HEK293 (cell line): ENCODE results near the gene CDCA4.
A peak's percentile ranks its signal among the peaks of the same experiment; 100 is the strongest.

Experiments used
- CTCF ChIA-PET: fragments of 350-600 bp; formaldehyde crosslinking; extraction: SDS; loops from one replicate; lab custom pipeline; 2021; ENCODE audit warnings: antibody characterized with exemption; lab: Yijun Ruan, JAX
- POLR2A ChIA-PET: fragments of 300-600 bp; formaldehyde crosslinking; extraction: SDS; loops from one replicate; lab custom pipeline; 2020; ENCODE audit warnings: antibody characterized with exemption, inconsistent platforms; lab: Yijun Ruan, JAX
- H3K27ac ChIP-seq: fragments of 200-500 bp; sonication (Bioruptor generic); 2 replicates; pipeline ENCODE4 v1.5.1; 2014; ENCODE audit warnings: low read depth, low read length, control low read depth, inconsistent platforms; ENCODE audit errors: extremely low read depth
- H3K36me3 ChIP-seq, 2 experiments: fragments of 200-500 bp in 1 of 2; sonication (Bioruptor generic) in 1 of 2; 1 replicate in 1 of 2; 2 replicates in 1 of 2; pipeline ENCODE4 v1.5.1; 2014 to 2017; ENCODE audit warnings: inconsistent platforms in 2 of 2, low read length in 2 of 2; ENCODE audit not compliant: control insufficient read depth in 2 of 2, insufficient read depth in 1 of 2
- H3K4me1 ChIP-seq: fragments of 200-500 bp; sonication (Bioruptor generic); 2 replicates; pipeline ENCODE4 v1.5.1; 2014; ENCODE audit warnings: mild to moderate bottlenecking, low read length, inconsistent platforms; ENCODE audit not compliant: control insufficient read depth, insufficient read depth
- H3K4me3 ChIP-seq: 2 replicates; pipeline ENCODE4 v1.5.1; 2011; ENCODE audit warnings: low read depth, mild to moderate bottlenecking, control low read depth, low read length, moderate library complexity
- H3K9me3 ChIP-seq: fragments of 200-500 bp; sonication (Bioruptor generic); 2 replicates; pipeline ENCODE4 v1.5.1; 2014; ENCODE audit warnings: low read depth, low read length, inconsistent platforms; ENCODE audit not compliant: control insufficient read depth, insufficient read depth
- BCL11B ChIP-seq: fragments of 450-650 bp; formaldehyde crosslinking; IDR thresholded peaks from 2 replicates; pipeline ENCODE4 v1.5.1; 2016; ENCODE audit warnings: low read depth, missing biosample characterization, missing genetic modification characterization
- ZFHX2 ChIP-seq: fragments of 450-650 bp; formaldehyde crosslinking; conservative IDR thresholded peaks from 2 replicates; pipeline ENCODE4 v1.5.1; 2016; ENCODE audit warnings: missing biosample characterization, missing genetic modification characterization
- ZNF169 ChIP-seq: fragments of 450-650 bp; formaldehyde crosslinking; IDR thresholded peaks from 2 replicates; pipeline ENCODE4 v1.5.1; 2016; ENCODE audit warnings: missing biosample characterization, missing genetic modification characterization
- ZNF221 ChIP-seq: fragments of 450-650 bp; formaldehyde crosslinking; IDR thresholded peaks from 2 replicates; pipeline ENCODE4 v1.5.1; 2017; ENCODE audit warnings: missing biosample characterization, missing genetic modification characterization, borderline replicate concordance
- ZNF280C ChIP-seq: fragments of 450-650 bp; formaldehyde crosslinking; IDR thresholded peaks from 2 replicates; pipeline ENCODE4 v1.5.1; 2016; ENCODE audit warnings: missing biosample characterization, missing genetic modification characterization
- ZNF335 ChIP-seq: fragments of 450-650 bp; formaldehyde crosslinking; conservative IDR thresholded peaks from 2 replicates; pipeline ENCODE4 v1.5.1; 2016; ENCODE audit warnings: missing biosample characterization, missing genetic modification characterization
- ZNF514 ChIP-seq: fragments of 450-650 bp; formaldehyde crosslinking; IDR thresholded peaks from 2 replicates; pipeline ENCODE4 v1.5.1; 2016; ENCODE audit warnings: missing biosample characterization, missing genetic modification characterization
- ZNF558 ChIP-seq: fragments of 450-650 bp; formaldehyde crosslinking; IDR thresholded peaks from 2 replicates; pipeline ENCODE4 v1.5.1; 2016; ENCODE audit warnings: missing biosample characterization, missing genetic modification characterization
- ZNF658 ChIP-seq: fragments of 450-650 bp; formaldehyde crosslinking; IDR thresholded peaks from 2 replicates; pipeline ENCODE4; 2016; ENCODE audit warnings: missing biosample characterization, missing genetic modification characterization
- ZNF692 ChIP-seq: fragments of 450-650 bp; formaldehyde crosslinking; IDR thresholded peaks from 2 replicates; pipeline ENCODE4 v1.5.1; 2016; ENCODE audit warnings: missing biosample characterization, missing genetic modification characterization
- ZNF776 ChIP-seq: fragments of 450-650 bp; formaldehyde crosslinking; IDR thresholded peaks from 2 replicates; pipeline ENCODE4 v1.5.0; 2017; ENCODE audit warnings: missing biosample characterization, missing genetic modification characterization, borderline replicate concordance
- ZSCAN16 ChIP-seq: fragments of 450-650 bp; formaldehyde crosslinking; IDR thresholded peaks from 2 replicates; pipeline ENCODE4 v1.5.1; 2016; ENCODE audit warnings: missing biosample characterization, missing genetic modification characterization
- TF ChIP-seq, protein P1 (sequence below): fragments of 450-650 bp; formaldehyde crosslinking; IDR thresholded peaks from 2 replicates; pipeline ENCODE4 v1.5.1; 2016; ENCODE audit warnings: missing biosample characterization, missing genetic modification characterization, borderline replicate concordance
- TF ChIP-seq, protein P2 (sequence below): fragments of 450-650 bp; formaldehyde crosslinking; IDR thresholded peaks from 2 replicates; pipeline ENCODE4 v1.5.1; 2016; ENCODE audit warnings: missing biosample characterization, missing genetic modification characterization

The CDCA4 gene

DNA sequence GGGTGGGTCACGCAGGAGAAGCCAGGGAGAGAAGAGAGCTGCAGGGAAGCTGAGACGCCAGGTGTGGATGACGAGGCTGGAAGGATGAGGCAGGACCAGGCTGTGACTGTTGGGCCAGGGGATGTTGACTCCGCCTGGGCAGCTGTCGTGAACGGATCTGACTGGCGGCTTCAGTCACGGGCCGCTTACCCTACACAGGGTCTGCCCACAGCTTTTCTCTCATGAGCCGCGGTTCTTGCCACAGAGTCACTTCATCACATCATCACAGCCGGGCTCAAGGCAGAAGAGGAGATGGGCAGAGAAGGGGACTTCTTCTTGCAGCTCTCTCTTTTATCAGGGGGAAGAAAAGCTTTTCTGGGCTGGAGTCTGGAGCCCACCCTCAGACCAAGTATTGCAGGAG, 27.6 kb downstream of the CDCA4 start:
- CTCF ChIA-PET: interaction anchor here (1.0 kb wide), 1 partner anchor 26 kb away, joined by 3 read pairs; no protein-coding TSS in a partner anchor
- Histone ChIP-seq H3K27ac (no peak overlapping the region), H3K9me3 (no peaks in the 10 kb centered on the region), H3K4me1 (no peaks in the 10 kb centered on the region), H3K36me3 (peaks cover 5 to 49% of the 10 kb centered on the region in 2 experiments; a peak in 2 of 3 replicates)
- TF ChIP-seq, protein P1, sequence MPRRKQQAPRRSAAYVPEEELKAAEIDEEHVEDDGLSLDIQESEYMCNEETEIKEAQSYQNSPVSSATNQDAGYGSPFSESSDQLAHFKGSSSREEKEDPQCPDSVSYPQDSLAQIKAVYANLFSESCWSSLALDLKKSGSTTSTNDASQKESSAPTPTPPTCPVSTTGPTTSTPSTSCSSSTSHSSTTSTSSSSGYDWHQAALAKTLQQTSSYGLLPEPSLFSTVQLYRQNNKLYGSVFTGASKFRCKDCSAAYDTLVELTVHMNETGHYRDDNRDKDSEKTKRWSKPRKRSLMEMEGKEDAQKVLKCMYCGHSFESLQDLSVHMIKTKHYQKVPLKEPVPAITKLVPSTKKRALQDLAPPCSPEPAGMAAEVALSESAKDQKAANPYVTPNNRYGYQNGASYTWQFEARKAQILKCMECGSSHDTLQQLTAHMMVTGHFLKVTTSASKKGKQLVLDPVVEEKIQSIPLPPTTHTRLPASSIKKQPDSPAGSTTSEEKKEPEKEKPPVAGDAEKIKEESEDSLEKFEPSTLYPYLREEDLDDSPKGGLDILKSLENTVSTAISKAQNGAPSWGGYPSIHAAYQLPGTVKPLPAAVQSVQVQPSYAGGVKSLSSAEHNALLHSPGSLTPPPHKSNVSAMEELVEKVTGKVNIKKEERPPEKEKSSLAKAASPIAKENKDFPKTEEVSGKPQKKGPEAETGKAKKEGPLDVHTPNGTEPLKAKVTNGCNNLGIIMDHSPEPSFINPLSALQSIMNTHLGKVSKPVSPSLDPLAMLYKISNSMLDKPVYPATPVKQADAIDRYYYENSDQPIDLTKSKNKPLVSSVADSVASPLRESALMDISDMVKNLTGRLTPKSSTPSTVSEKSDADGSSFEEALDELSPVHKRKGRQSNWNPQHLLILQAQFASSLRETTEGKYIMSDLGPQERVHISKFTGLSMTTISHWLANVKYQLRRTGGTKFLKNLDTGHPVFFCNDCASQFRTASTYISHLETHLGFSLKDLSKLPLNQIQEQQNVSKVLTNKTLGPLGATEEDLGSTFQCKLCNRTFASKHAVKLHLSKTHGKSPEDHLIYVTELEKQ (tag by site-specific recombination): no peak
- no peak for TF ChIP-seq BCL11B
- no peak for TF ChIP-seq ZSCAN16 (tag by site-specific recombination)
- no peak for TF ChIP-seq ZNF776 (tag by site-specific recombination)
- TF ChIP-seq, all 188 proteins: peak for 0
- POLR2A ChIA-PET: no interaction called here
- H3K4me3 ChIP-seq: no peak overlapping the region

- no peaks in the 10 kb centered on the region for H3K9me3 ChIP-seq
- H3K4me3 ChIP-seq: no peak overlapping the region
- POLR2A ChIA-PET: no interaction called here
- H3K36me3 ChIP-seq: peaks cover 5 to 49% of the 10 kb centered on the region in 2 experiments; a peak in 2 of 3 replicates
- TF ChIP-seq ZNF514 (tag by site-specific recombination): no peak
- TF ChIP-seq ZNF558 (tag by site-specific recombination): no peak
- no peak for TF ChIP-seq ZNF221 (tag by site-specific recombination)
- TF ChIP-seq, protein P2, sequence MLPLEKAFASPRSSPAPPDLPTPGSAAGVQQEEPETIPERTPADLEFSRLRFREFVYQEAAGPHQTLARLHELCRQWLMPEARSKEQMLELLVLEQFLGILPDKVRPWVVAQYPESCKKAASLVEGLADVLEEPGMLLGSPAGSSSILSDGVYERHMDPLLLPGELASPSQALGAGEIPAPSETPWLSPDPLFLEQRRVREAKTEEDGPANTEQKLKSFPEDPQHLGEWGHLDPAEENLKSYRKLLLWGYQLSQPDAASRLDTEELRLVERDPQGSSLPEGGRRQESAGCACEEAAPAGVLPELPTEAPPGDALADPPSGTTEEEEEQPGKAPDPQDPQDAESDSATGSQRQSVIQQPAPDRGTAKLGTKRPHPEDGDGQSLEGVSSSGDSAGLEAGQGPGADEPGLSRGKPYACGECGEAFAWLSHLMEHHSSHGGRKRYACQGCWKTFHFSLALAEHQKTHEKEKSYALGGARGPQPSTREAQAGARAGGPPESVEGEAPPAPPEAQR (tag by site-specific recombination): no peak
- TF ChIP-seq, all 188 proteins: peak for 0
- no peaks in the 10 kb centered on the region for H3K4me1 ChIP-seq
- no peak overlapping the region for H3K27ac ChIP-seq
- CTCF ChIA-PET: no interaction called here
Observed at GRCh38 chr14:104992501-104992900, 28.4 kb downstream of the CDCA4 start.

DNA sequence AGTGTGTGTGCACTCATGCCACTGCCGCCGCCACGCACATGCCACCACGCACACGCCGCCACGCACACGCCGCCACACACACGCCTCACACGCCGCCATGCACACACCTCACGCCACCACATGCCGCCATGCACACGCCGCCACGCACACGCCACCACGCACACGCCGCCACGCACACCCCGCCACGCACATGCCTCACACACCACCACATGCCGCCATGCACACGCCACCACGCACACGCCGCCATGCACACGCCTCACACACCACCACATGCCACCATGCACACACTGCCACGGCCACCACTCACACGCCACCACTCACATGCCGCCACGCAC, 29.0 kb downstream of the CDCA4 start:
- no peaks in the 10 kb centered on the region for H3K9me3 ChIP-seq
- ChIA-PET POLR2A (no interaction called here), CTCF (no interaction called here)
- H3K36me3 ChIP-seq: peaks cover 5 to 49% of the 10 kb centered on the region in 2 experiments; a peak in 2 of 3 replicates
- no peak overlapping the region for H3K27ac ChIP-seq
- TF ChIP-seq ZNF692 (tag by site-specific recombination) (no peak), ZNF280C (tag by site-specific recombination) (no peak), ZFHX2 (0 out of 2 replicates have a peak, but pooled peaks have one; percentile 13), ZNF658 (0 out of 2 replicates have a peak, but pooled peaks have one; percentile 65), ZNF335 (tag by site-specific recombination) (no peak), ZNF169 (tag by site-specific recombination) (peak; percentile 42; the same call in 1 of the 2 replicates)
- H3K4me3 ChIP-seq: no peak overlapping the region
- no peaks in the 10 kb centered on the region for H3K4me1 ChIP-seq
